OCI-M2 (cell line): ENCODE data around the gene ARID5A.

Source experiments
- DNase-seq: peaks from one replicate; lab custom pipeline; 2025; ENCODE audit not compliant: unreplicated experiment; lab: John Stamatoyannopoulos, UW

The ARID5A gene

DNA sequence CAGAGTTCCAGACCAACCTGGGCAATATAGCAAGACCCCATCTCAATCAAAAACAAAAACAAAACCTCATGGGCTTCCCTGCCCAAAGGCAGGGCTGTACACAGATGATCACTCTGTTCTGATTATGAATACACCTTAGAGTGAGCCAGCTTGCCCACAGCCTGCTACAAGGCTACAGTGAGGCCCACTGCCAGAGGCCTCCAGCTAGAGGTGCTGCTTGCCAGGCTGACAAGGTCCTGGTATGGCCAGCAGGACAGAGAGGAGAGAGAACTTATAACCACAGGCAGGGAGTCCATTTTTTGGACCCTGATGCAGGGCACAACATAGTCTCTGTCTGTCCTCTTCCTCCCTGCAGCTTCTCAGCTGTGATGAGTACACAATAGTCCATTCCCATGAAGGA is 60.0 kb downstream of the ARID5A start:
- DNase-seq = no peak

DNA sequence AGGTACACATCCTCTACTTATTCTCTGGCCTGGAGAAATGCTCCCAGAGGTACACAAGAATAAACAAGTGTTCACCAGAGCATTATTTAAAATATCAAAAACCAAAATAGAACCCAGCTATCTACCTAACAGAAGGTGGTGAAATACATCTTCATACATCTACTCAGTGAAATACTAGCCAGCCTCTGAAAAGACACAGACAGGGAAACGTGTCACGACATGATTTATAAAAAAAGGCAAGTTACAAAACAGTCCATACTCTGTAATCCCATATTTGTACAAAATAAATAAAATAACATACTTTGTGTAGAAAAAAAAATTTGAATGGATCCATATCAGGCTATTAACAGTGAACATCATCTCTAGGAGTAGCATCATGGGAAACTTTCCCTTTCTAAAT is 63.4 kb downstream of the ARID5A start:
- DNase-seq = no peak

DNA sequence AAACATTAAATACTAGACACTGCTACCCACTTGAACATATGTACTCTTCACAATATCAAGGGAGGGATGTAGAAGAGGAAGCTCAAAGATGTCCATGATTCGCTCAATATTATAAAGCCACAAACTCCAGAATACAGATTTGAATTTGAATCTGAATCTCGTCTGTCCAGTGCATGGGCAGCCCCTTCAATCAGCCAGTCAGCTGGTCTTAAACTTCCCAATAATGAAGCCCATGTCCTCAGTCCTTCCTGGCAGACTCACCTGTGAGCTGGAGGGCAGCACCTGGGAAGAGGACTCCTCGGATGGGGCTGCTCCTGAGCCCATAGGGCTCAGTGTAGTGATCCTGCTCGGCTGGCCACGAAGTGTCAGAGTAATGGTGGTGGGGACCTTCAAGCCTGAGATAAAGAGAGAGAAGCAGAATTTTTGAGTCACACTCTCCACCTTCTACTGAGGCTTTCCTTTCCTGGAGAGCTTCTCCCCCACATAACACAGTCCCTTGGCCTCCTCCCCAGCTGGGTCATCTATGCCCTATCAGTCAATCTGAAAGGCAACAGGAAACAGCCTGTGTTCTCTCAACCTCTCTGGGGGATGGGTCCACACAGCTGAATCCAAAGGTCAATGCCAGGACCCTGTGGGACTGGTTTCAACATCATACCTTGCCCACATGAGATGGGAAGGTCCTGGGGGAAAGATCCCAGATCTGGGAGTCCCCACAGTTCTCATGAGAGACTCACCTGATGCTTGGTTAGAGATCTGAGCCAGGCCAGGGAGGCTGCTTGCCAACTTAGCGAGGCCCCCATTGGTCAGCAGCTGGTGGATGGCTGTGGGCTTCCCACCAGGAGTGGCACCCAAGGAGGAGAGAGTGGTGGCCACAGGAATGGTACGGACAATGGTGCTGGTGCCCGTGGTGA is 65.1 kb downstream of the ARID5A start:
- no peak for DNase-seq
